Panc1 (cell line): Measurements from ENCODE around the gene DUSP1. TPM values are rescaled to one million over a fixed set of nuclear protein-coding genes. Genes with fewer than 3 reads are reported as not detected.

Experiments
- ATAC-seq: fragments of 200-7000 bp; cut with Tn5 transposase; 2 replicates; pipeline ENCODE4 v1.9.1; 2020; ENCODE audit warnings: mild to moderate bottlenecking, moderate library complexity
- BruUV-seq: library from RNA; stranded (reverse); fragments of 400-500 nt; replicated peaks from 2 replicates; lab custom pipeline; 2021; lab: Mats Ljungman, UMichigan
- CTCF ChIA-PET: fragments of 300-600 bp; sonication (Branson Sonifier 250); formaldehyde crosslinking; loops from one replicate; lab custom pipeline; 2022; ENCODE audit warnings: antibody characterized with exemption; lab: Charles Lee
- POLR2A ChIA-PET: fragments of 300-600 bp; sonication (Branson Sonifier 250); formaldehyde crosslinking; loops from one replicate; lab custom pipeline; 2022; ENCODE audit warnings: antibody characterized with exemption; lab: Charles Lee
- DNase-seq: peaks from one replicate; pipeline ENCODE4 v3.0.0-alpha.2; 2010; ENCODE audit warnings: low read depth, low spot score
- H3K27ac ChIP-seq: 2 replicates; pipeline ENCODE4 v1.5.1; 2011; ENCODE audit warnings: mild to moderate bottlenecking, low read length, inconsistent platforms
- H3K27me3 ChIP-seq: fragments of 200-500 bp; sonication (Bioruptor generic); 2 replicates; pipeline ENCODE4 v1.6.0; 2014; ENCODE audit warnings: low read length, inconsistent platforms; ENCODE audit not compliant: control insufficient read depth, insufficient read depth
- H3K36me3 ChIP-seq: fragments of 200-500 bp; sonication (Bioruptor generic); 2 replicates; pipeline ENCODE4 v1.5.1; 2014; ENCODE audit warnings: inconsistent platforms, mild to moderate bottlenecking, low read length, moderate library complexity; ENCODE audit not compliant: control insufficient read depth, insufficient read depth
- H3K4me1 ChIP-seq: 2 replicates; pipeline ENCODE4 v1.5.1; 2011; ENCODE audit warnings: inconsistent platforms, mild to moderate bottlenecking, low read length, moderate library complexity; ENCODE audit not compliant: control insufficient read depth, insufficient read depth
- H3K4me3 ChIP-seq, 2 experiments: 2 replicates each; pipeline ENCODE4 v1.5.1; 2011 to 2012; ENCODE audit warnings: low read depth in 2 of 2, low read length in 2 of 2, mild to moderate bottlenecking in 2 of 2, inconsistent platforms in 1 of 2, moderate library complexity in 1 of 2
- H3K9me3 ChIP-seq: fragments of 200-500 bp; sonication (Bioruptor generic); 2 replicates; pipeline ENCODE4 v1.5.1; 2014; ENCODE audit warnings: low read depth, mild to moderate bottlenecking, inconsistent platforms, low read length, moderate library complexity; ENCODE audit not compliant: control insufficient read depth, insufficient read depth
- CTCF ChIP-seq: fragments of 450-650 bp; IDR thresholded peaks from 2 replicates; pipeline ENCODE4 v1.5.1; 2017; ENCODE audit warnings: mild to moderate bottlenecking
- POLR2AphosphoS5 ChIP-seq: IDR thresholded peaks from 2 replicates; pipeline ENCODE4 v1.6.1; 2012; ENCODE audit warnings: mild to moderate bottlenecking, low read depth, low read length, moderate library complexity
- SIN3A ChIP-seq: IDR thresholded peaks from 2 replicates; pipeline ENCODE4 v1.6.1; 2012; ENCODE audit warnings: low read depth, mild to moderate bottlenecking, low read length, moderate library complexity, borderline replicate concordance; ENCODE audit not compliant: insufficient read depth
- TCF7L2 ChIP-seq: IDR thresholded peaks from 2 replicates; pipeline ENCODE4 v1.6.1; 2011; ENCODE audit warnings: mild to moderate bottlenecking, low read depth, low read length, inconsistent platforms
- in situ Hi-C: cut with HindIII; loops from 2 replicates; pipeline ENCODE4 v1.10.0; 2016; ENCODE audit warnings: low sequenced_read_pairs, low pct_unique_long_range_greater_than_20kb
- intact Hi-C: fragments of 100-400 bp; cut with micrococcal nuclease; formaldehyde crosslinking; loops from one replicate; pipeline ENCODE4 v1.10.0; 2022; ENCODE audit not compliant: unreplicated experiment
- total RNA-seq: library from RNA; stranded (reverse); gene quantifications from one replicate; pipeline ENCODE4 v1.2.1, GENCODE V29; 2021; ENCODE audit not compliant: unreplicated experiment
- TF ChIP-seq, protein P1 (sequence below), 2 experiments: IDR thresholded peaks; 2 replicates each; pipeline ENCODE4 v1.6.1; 2011 to 2012; ENCODE audit warnings: low read depth in 2 of 2, control low read depth in 1 of 2, low read length in 1 of 2, mild to moderate bottlenecking in 1 of 2, moderate library complexity in 1 of 2; ENCODE audit not compliant: insufficient read depth in 1 of 2

The DUSP1 gene
- total RNA-seq, 1 experiment from 2014 or later: 79.9 TPM

- in situ Hi-C loops (no loop called here), intact Hi-C loops (loop anchor here (5.0 kb wide), 1 partner anchor 33 kb away; no protein-coding TSS in a partner anchor)
- peak overlapping the region; percentile 42 to 78 for H3K4me3 ChIP-seq
- ChIA-PET POLR2A (interaction anchor here (0.6 to 1.5 kb wide), 8 partner anchors 10 to 117 kb away, joined by 3 to 12 read pairs (median 4); no protein-coding TSS in a partner anchor), CTCF (interaction anchor here (0.6 to 1.2 kb wide), 6 partner anchors 15 to 570 kb away, joined by 3 to 9 read pairs (median 3); no protein-coding TSS in a partner anchor)
- no TSS peak for BruUV-seq
- peak; percentile 77 for ATAC-seq
- H3K9me3 ChIP-seq: peaks cover 6% of the 10 kb centered on the region; the same call in 1 of the 2 replicates
- no peaks in the 10 kb centered on the region for H3K27me3 ChIP-seq
- H3K27ac ChIP-seq: peak overlapping the region; percentile 94
- H3K4me1 ChIP-seq: peaks cover 36% of the 10 kb centered on the region
- peak; percentile 55; the same call in 1 of the 2 replicates for TF ChIP-seq TCF7L2
- TF ChIP-seq, protein P1, sequence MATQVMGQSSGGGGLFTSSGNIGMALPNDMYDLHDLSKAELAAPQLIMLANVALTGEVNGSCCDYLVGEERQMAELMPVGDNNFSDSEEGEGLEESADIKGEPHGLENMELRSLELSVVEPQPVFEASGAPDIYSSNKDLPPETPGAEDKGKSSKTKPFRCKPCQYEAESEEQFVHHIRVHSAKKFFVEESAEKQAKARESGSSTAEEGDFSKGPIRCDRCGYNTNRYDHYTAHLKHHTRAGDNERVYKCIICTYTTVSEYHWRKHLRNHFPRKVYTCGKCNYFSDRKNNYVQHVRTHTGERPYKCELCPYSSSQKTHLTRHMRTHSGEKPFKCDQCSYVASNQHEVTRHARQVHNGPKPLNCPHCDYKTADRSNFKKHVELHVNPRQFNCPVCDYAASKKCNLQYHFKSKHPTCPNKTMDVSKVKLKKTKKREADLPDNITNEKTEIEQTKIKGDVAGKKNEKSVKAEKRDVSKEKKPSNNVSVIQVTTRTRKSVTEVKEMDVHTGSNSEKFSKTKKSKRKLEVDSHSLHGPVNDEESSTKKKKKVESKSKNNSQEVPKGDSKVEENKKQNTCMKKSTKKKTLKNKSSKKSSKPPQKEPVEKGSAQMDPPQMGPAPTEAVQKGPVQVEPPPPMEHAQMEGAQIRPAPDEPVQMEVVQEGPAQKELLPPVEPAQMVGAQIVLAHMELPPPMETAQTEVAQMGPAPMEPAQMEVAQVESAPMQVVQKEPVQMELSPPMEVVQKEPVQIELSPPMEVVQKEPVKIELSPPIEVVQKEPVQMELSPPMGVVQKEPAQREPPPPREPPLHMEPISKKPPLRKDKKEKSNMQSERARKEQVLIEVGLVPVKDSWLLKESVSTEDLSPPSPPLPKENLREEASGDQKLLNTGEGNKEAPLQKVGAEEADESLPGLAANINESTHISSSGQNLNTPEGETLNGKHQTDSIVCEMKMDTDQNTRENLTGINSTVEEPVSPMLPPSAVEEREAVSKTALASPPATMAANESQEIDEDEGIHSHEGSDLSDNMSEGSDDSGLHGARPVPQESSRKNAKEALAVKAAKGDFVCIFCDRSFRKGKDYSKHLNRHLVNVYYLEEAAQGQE (IDR thresholded peaks at IDR 0.05; ENCODE audit: insufficient read depth in 1 of 2, low read depth in 2 of 2, low read length in 1 of 2): no peak
- peak; percentile 95 for DNase-seq
- H3K36me3 ChIP-seq: peaks cover 14% of the 10 kb centered on the region
These were observed 5.9 kb downstream of the DUSP1 start for GRCh38 chr5:172764861-172765765.

GRCh38 chr5:172763120-172763464 lies 7.9 kb downstream of the DUSP1 start:
- no peak for TF ChIP-seq POLR2AphosphoS5
- no peak for TF ChIP-seq TCF7L2
- TF ChIP-seq, protein P1 (IDR thresholded peaks at IDR 0.05; ENCODE audit: insufficient read depth in 1 of 2, low read depth in 2 of 2, low read length in 1 of 2): no peak
- no peak for TF ChIP-seq SIN3A
- TF ChIP-seq CTCF: no peak
- no peak for ATAC-seq
- H3K9me3 ChIP-seq: peaks cover 6% of the 10 kb centered on the region; the same call in 1 of the 2 replicates
- DNase-seq: no peak
- POLR2A ChIA-PET: no interaction called here
- H3K27ac ChIP-seq: no peak overlapping the region
- H3K4me3 ChIP-seq: no peak overlapping the region
- no peaks in the 10 kb centered on the region for H3K27me3 ChIP-seq
- H3K36me3 ChIP-seq: peaks cover 7% of the 10 kb centered on the region
- in situ Hi-C loops (no loop called here), intact Hi-C loops (no loop called here)
- BruUV-seq: no TSS peak
- CTCF ChIA-PET: no interaction called here
- peaks cover 35% of the 10 kb centered on the region for H3K4me1 ChIP-seq
